HCT116 (cell line): ENCODE data around the gene KCNQ1OT1. TPM values are rescaled to one million over a fixed set of nuclear protein-coding genes. Genes with fewer than 3 reads are reported as not detected.

Experiments used
- ATAC-seq: fragments of 200-7000 bp; cut with Tn5 transposase; 2 replicates; pipeline ENCODE4 v1.9.1; 2020; ENCODE audit warnings: mild to moderate bottlenecking, moderate library complexity
- BruUV-seq: library from RNA; stranded (reverse); fragments of 400-500 nt; replicated peaks from 2 replicates; lab custom pipeline; 2021; lab: Mats Ljungman, UMichigan
- CTCF ChIA-PET: fragments of 300-600 bp; sonication (Branson Sonifier 250); formaldehyde crosslinking; loops from one replicate; lab custom pipeline; 2021; ENCODE audit warnings: antibody characterized with exemption; lab: Charles Lee
- POLR2A ChIA-PET: fragments of 300-600, 350-600 bp; sonication (Branson Sonifier 250); formaldehyde crosslinking; loops from one replicate; lab custom pipeline; 2021; ENCODE audit warnings: antibody characterized with exemption; lab: Charles Lee
- RAD21 ChIA-PET, 2 experiments: fragments of 300-600 bp; sonication (Branson Sonifier 250); formaldehyde crosslinking; loops; one replicate each; lab custom pipeline; 2023; ENCODE audit warnings: low total read pairs in 2 of 2; ENCODE audit not compliant: uncharacterized antibody in 2 of 2, unreplicated experiment in 2 of 2, low non-redundant PET in 1 of 2; lab: Charles Lee
- DNase-seq: peaks from one replicate; pipeline ENCODE4 v3.0.0-alpha.2; 2010; ENCODE audit warnings: low read depth, low spot score
- H2AFZ ChIP-seq: fragments of 200-600 bp; shearing (Covaris generic), sonication (generic); 2 replicates; pipeline ENCODE4 v1.6.1; 2017; ENCODE audit warnings: low read depth, mixed run types, mixed read lengths, antibody characterized with exemption, low read length; ENCODE audit not compliant: poor library complexity, severe bottlenecking
- H3K27ac ChIP-seq: 2 replicates; pipeline ENCODE4 v1.5.1; 2012; ENCODE audit warnings: low read depth, low read length
- H3K27me3 ChIP-seq: fragments of 200-600 bp; sonication (generic); 2 replicates; pipeline ENCODE4 v1.6.1; 2016; ENCODE audit warnings: mixed run types, low read length, mixed read lengths; ENCODE audit not compliant: insufficient read depth
- H3K36me3 ChIP-seq, 2 experiments: fragments of 200-500 bp in 1 of 2; fragments of 200-600 bp in 1 of 2; sonication (Bioruptor generic) in 1 of 2; sonication (generic) in 1 of 2; 2 replicates each; pipeline versions ENCODE4 v1.5.1 to v1.6.1; 2014 to 2016; ENCODE audit warnings: low read length in 2 of 2, inconsistent platforms in 1 of 2, mixed read lengths in 1 of 2, mixed run types in 1 of 2; ENCODE audit not compliant: insufficient read depth in 2 of 2, control insufficient read depth in 1 of 2
- H3K4me1 ChIP-seq, 2 experiments: fragments of 200-600 bp in 1 of 2; sonication (generic) in 1 of 2; 2 replicates each; pipeline versions ENCODE4 v1.5.1 to v1.6.1; 2012 to 2017; ENCODE audit warnings: low read length in 2 of 2, inconsistent platforms in 1 of 2, mild to moderate bottlenecking in 1 of 2, mixed read lengths in 1 of 2, mixed run types in 1 of 2, moderate library complexity in 1 of 2; ENCODE audit not compliant: insufficient read depth in 2 of 2, control insufficient read depth in 1 of 2
- H3K4me2 ChIP-seq: fragments of 200-600 bp; sonication (generic); 2 replicates; pipeline ENCODE4 v1.6.1; 2017; ENCODE audit warnings: mixed run types, low read length, mixed read lengths
- H3K4me3 ChIP-seq, 2 experiments: fragments of 200-600 bp in 1 of 2; sonication (generic) in 1 of 2; replicated peaks in 1 of 2; 2 replicates each; pipeline ENCODE4 v1.5.1; 2011 to 2016; ENCODE audit warnings: low read length in 2 of 2, control low read depth in 1 of 2, low read depth in 1 of 2, mild to moderate bottlenecking in 1 of 2, mixed read lengths in 1 of 2, mixed run types in 1 of 2
- H3K79me2 ChIP-seq: fragments of 200-600 bp; sonication (generic); 2 replicates; pipeline ENCODE4 v1.6.1; 2017; ENCODE audit warnings: mild to moderate bottlenecking, mixed run types, low read length, moderate library complexity, mixed read lengths; ENCODE audit not compliant: insufficient read depth
- H3K9ac ChIP-seq: fragments of 200-600 bp; sonication (generic); 2 replicates; pipeline ENCODE4 v1.6.1; 2016; ENCODE audit warnings: low read length, mixed read lengths
- H3K9me2 ChIP-seq: fragments of 200-600 bp; sonication (generic), shearing (Covaris generic); 2 replicates; pipeline ENCODE4 v1.6.1; 2017; ENCODE audit warnings: mixed run types, mild to moderate bottlenecking, moderate library complexity; ENCODE audit not compliant: insufficient read depth
- H3K9me3 ChIP-seq, 2 experiments: fragments of 200-500 bp in 1 of 2; fragments of 200-600 bp in 1 of 2; sonication (Bioruptor generic) in 1 of 2; sonication (generic) in 1 of 2; 2 replicates each; pipeline ENCODE4 v1.6.1; 2014 to 2017; ENCODE audit warnings: low read length in 2 of 2, mixed read lengths in 2 of 2, inconsistent platforms in 1 of 2, low read depth in 1 of 2, mild to moderate bottlenecking in 1 of 2, mixed run types in 1 of 2, moderate library complexity in 1 of 2; ENCODE audit not compliant: control insufficient read depth in 1 of 2, insufficient read depth in 1 of 2
- H4K20me1 ChIP-seq: fragments of 200-600 bp; sonication (generic), shearing (Covaris generic); 2 replicates; pipeline ENCODE4 v1.6.1; 2017; ENCODE audit warnings: mixed run types, mild to moderate bottlenecking, moderate library complexity; ENCODE audit not compliant: insufficient read depth
- ATF3 ChIP-seq: IDR thresholded peaks from 2 replicates; pipeline ENCODE4 v1.6.1; 2012
- CEBPB ChIP-seq: IDR thresholded peaks from 2 replicates; pipeline ENCODE4 v1.6.1; 2012; ENCODE audit warnings: low read depth
- CTCF ChIP-seq, 3 experiments: fragments of 200-600 bp in 1 of 3; sonication (generic) in 1 of 3; IDR thresholded peaks in 2 of 3; conservative IDR thresholded peaks in 1 of 3; 2 replicates each; pipeline ENCODE4 v1.5.1; 2012 to 2017; ENCODE audit warnings: low read depth in 2 of 3, low read length in 2 of 3, antibody characterized with exemption in 1 of 3, borderline replicate concordance in 1 of 3, control low read depth in 1 of 3, mild to moderate bottlenecking in 1 of 3, mixed read lengths in 1 of 3, mixed run types in 1 of 3, moderate library complexity in 1 of 3; ENCODE audit not compliant: insufficient read depth in 1 of 3
- EGR1 ChIP-seq: IDR thresholded peaks from 2 replicates; pipeline ENCODE4 v1.6.1; 2012; ENCODE audit warnings: low read depth
- ELF1 ChIP-seq: IDR thresholded peaks from 2 replicates; pipeline ENCODE4 v1.6.1; 2012; ENCODE audit warnings: low read depth, borderline replicate concordance
- REST ChIP-seq: IDR thresholded peaks from 2 replicates; pipeline ENCODE4 v1.6.1; 2012; ENCODE audit warnings: low read depth
- SP1 ChIP-seq: IDR thresholded peaks from 2 replicates; pipeline ENCODE4 v1.6.1; 2012; ENCODE audit warnings: low read depth
- SRF ChIP-seq: IDR thresholded peaks from 2 replicates; pipeline ENCODE4 v1.6.1; 2012; ENCODE audit warnings: low read depth
- intact Hi-C: fragments of 100-400 bp; cut with micrococcal nuclease; formaldehyde crosslinking; loops from 2 replicates; pipeline ENCODE4 v1.10.0; 2022
- total RNA-seq: library from RNA; stranded (reverse); gene quantifications from one replicate; pipeline ENCODE4 v1.2.1, GENCODE V29; 2021; ENCODE audit not compliant: unreplicated experiment
- TF ChIP-seq, protein P1 (sequence below): IDR thresholded peaks from 2 replicates; pipeline ENCODE4 v1.6.1; 2012

KCNQ1OT1 gene
- total RNA-seq, 1 experiment from 2014 or later, result 1.1 TPM

DNA sequence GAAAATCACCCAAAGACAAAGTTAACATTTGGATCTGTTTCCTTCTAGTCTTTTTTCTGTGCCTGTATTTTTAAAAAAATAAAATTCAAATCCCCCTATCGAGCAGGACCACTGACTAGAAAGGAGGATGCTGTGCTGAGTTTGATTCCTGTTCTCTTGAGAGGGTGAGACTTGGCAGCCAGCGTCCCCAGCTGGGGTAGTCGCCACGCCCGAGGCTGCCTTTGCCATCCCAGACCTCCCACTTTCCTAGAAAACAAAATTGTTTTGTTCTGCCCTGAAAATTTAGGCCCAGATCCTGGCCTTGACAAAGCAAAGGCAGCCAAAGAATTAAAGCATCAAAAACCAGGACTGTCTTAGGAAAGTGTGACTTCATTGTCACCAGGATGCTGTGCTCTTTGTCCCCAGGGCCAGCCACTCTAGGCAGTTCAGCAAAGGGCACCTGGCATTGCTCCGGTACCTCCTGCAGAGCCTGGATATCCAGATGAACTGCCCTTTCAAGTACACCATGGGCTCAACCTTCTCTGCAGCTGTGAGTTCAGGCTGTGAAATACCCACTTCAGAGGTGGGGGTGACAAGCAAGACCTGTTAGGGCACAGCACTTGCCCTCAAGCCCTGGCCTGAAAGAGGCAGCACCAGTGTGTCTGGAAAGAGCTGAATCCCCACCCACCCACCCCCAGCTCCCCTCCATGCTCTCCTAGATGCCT lies 44.6 kb downstream of the KCNQ1OT1 start (continued):
- TF ChIP-seq CTCF (IDR thresholded peaks at IDR 0.05 in 2 of 3, conservative IDR thresholded peaks at IDR 0.05 in 1 of 3; ENCODE audit: borderline replicate concordance in 1 of 3, insufficient read depth in 1 of 3, low read depth in 2 of 3, low read length in 2 of 3), result no peak
- TF ChIP-seq SP1, result no peak
- no peak for TF ChIP-seq EGR1
- TF ChIP-seq, protein P1, sequence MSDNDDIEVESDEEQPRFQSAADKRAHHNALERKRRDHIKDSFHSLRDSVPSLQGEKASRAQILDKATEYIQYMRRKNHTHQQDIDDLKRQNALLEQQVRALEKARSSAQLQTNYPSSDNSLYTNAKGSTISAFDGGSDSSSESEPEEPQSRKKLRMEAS, result no peak

DNA sequence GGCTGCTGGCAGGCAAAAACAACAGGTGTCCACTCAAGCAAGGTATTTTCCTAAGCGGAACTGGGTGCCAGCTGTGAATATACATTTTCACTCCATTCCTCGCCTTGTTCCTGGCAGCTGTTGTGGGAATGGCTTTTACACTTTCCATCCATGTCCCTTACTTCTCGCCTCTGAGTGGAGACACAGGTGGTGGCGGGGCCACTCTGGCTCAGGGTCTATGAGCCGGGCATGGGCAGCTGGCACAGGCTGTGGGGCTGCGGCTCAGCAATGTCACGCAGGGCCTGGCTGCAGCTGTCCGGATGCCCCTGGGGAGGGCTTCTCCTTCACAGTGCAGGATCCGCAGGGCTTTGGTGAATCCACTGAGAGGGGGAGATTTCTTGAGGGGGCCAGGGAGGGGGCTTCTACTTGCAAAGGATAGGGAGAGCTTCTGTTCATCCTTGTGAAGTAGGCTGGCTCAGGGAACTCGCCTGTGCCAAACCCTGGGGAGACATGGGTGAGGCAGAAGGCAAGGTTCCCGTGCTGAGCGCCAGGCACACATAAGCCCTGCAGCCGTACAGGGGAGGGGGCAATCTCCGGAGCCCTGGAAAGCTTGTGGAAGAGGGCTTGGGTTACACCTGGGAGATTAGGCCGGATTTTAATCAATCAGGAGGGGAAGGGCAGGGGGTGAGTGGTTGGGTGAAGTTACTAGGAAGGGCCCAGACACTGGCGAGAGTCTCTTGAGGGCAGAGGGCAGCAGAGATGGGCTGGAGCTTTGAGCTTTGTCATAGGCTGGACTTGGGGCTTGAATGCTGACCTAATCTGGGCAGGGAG lies 45.7 kb downstream of the KCNQ1OT1 start:
- Histone ChIP-seq H2AFZ (no peak overlapping the region), H3K9me3 (peaks cover 5 to 10% of the 10 kb centered on the region in 2 experiments; a peak in 2 of 4 replicates), H3K4me2 (no peak overlapping the region), H3K9me2 (no peaks in the 10 kb centered on the region), H3K27me3 (no peaks in the 10 kb centered on the region), H3K27ac (no peak overlapping the region), H3K4me3 (no peak overlapping the region), H4K20me1 (no peaks in the 10 kb centered on the region), H3K4me1 (no peaks in the 10 kb centered on the region), H3K79me2 (no peaks in the 10 kb centered on the region), H3K36me3 (no peaks in the 10 kb centered on the region), H3K9ac (no peak overlapping the region)
- BruUV-seq, result no TSS peak
- ATAC-seq, result no peak
- CTCF ChIA-PET, result no interaction called here
- intact Hi-C loops, result no loop called here
- RAD21 ChIA-PET, result no interaction called here
- DNase-seq, result no peak
- TF ChIP-seq ATF3 (no peak), SRF (no peak), ELF1 (no peak), REST (no peak), CEBPB (no peak), EGR1 (no peak)
- TF ChIP-seq, protein P1, result no peak
- POLR2A ChIA-PET, result no interaction called here
